Peyer's patch (tissue), 4 donors: Measurements from ENCODE around the gene SEMA3F.

Experiments used
- POLR2A ChIP-seq, 2 donors: fragments of 450-650 bp; IDR thresholded peaks; one replicate each; pipeline ENCODE4 v1.5.1; 2017; ENCODE audit warnings: antibody characterized with exemption in 2 of 2, mild to moderate bottlenecking in 2 of 2, moderate library complexity in 2 of 2
- TF ChIP-seq, protein P1 (sequence below), 6 experiments: fragments of 450-650 bp in 4 of 6; fragments of 200-600 bp in 2 of 6; sonication (generic) in 1 of 6; IDR thresholded peaks; one replicate each; pipeline ENCODE4 v1.5.1; 2017 to 2019; ENCODE audit warnings: antibody characterized with exemption in 6 of 6, mild to moderate bottlenecking in 3 of 6, moderate library complexity in 1 of 6

DNA sequence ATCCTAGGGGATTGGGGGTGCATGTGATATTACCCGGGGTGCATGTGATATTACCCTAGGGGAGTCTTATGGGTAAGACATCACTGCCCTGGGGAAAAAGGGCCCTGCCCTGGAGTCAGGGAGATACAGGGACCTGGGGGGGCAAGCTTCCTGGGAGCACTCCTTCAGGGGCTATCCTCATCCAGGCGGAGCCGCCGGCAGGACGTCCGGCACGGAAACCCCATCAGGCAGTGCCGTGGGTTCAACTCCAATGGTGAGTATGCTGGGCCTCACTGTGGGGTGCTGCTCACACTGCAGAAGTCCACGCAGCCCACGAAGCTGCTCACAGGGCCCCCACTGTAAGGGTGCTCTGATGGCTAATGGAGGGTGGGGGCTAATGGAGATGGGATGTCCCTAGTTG is 31.0 kb downstream of the SEMA3F start:
- TF ChIP-seq, protein P1, sequence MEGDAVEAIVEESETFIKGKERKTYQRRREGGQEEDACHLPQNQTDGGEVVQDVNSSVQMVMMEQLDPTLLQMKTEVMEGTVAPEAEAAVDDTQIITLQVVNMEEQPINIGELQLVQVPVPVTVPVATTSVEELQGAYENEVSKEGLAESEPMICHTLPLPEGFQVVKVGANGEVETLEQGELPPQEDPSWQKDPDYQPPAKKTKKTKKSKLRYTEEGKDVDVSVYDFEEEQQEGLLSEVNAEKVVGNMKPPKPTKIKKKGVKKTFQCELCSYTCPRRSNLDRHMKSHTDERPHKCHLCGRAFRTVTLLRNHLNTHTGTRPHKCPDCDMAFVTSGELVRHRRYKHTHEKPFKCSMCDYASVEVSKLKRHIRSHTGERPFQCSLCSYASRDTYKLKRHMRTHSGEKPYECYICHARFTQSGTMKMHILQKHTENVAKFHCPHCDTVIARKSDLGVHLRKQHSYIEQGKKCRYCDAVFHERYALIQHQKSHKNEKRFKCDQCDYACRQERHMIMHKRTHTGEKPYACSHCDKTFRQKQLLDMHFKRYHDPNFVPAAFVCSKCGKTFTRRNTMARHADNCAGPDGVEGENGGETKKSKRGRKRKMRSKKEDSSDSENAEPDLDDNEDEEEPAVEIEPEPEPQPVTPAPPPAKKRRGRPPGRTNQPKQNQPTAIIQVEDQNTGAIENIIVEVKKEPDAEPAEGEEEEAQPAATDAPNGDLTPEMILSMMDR (IDR thresholded peaks at IDR 0.05), result no peak
- TF ChIP-seq POLR2A (IDR thresholded peaks at IDR 0.05), result no peak
